Measurements from ENCODE around the gene GPER1. TPM values are rescaled to one million over a fixed set of nuclear protein-coding genes. Genes with fewer than 3 reads are reported as not detected.

GPER1 gene
- total and polyA plus RNA-seq, 2 experiments from 2014 or later: 0.89 TPM; not detected in 1

DNA sequence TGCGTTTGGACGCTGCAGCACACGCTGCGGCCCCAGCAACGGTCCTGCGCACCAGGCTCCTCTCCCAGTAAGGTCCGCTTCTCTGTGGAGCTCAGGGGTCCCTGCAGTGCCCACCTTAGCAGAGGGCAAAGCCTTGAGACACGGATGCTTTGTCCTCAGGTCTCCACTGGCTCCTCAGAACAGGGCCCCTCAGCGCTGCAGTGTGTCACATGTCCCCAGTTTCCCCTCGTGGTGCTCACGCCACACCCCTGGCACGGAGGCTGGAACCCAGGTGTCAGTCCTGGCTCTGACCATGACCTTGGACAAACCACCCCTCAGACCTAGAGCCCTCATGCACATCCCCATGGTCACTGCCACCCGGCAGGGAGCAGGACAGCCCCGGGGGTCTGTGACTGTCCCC lies 19.9 kb upstream of the GPER1 start (continued):
- TF ChIP-seq, protein P1, sequence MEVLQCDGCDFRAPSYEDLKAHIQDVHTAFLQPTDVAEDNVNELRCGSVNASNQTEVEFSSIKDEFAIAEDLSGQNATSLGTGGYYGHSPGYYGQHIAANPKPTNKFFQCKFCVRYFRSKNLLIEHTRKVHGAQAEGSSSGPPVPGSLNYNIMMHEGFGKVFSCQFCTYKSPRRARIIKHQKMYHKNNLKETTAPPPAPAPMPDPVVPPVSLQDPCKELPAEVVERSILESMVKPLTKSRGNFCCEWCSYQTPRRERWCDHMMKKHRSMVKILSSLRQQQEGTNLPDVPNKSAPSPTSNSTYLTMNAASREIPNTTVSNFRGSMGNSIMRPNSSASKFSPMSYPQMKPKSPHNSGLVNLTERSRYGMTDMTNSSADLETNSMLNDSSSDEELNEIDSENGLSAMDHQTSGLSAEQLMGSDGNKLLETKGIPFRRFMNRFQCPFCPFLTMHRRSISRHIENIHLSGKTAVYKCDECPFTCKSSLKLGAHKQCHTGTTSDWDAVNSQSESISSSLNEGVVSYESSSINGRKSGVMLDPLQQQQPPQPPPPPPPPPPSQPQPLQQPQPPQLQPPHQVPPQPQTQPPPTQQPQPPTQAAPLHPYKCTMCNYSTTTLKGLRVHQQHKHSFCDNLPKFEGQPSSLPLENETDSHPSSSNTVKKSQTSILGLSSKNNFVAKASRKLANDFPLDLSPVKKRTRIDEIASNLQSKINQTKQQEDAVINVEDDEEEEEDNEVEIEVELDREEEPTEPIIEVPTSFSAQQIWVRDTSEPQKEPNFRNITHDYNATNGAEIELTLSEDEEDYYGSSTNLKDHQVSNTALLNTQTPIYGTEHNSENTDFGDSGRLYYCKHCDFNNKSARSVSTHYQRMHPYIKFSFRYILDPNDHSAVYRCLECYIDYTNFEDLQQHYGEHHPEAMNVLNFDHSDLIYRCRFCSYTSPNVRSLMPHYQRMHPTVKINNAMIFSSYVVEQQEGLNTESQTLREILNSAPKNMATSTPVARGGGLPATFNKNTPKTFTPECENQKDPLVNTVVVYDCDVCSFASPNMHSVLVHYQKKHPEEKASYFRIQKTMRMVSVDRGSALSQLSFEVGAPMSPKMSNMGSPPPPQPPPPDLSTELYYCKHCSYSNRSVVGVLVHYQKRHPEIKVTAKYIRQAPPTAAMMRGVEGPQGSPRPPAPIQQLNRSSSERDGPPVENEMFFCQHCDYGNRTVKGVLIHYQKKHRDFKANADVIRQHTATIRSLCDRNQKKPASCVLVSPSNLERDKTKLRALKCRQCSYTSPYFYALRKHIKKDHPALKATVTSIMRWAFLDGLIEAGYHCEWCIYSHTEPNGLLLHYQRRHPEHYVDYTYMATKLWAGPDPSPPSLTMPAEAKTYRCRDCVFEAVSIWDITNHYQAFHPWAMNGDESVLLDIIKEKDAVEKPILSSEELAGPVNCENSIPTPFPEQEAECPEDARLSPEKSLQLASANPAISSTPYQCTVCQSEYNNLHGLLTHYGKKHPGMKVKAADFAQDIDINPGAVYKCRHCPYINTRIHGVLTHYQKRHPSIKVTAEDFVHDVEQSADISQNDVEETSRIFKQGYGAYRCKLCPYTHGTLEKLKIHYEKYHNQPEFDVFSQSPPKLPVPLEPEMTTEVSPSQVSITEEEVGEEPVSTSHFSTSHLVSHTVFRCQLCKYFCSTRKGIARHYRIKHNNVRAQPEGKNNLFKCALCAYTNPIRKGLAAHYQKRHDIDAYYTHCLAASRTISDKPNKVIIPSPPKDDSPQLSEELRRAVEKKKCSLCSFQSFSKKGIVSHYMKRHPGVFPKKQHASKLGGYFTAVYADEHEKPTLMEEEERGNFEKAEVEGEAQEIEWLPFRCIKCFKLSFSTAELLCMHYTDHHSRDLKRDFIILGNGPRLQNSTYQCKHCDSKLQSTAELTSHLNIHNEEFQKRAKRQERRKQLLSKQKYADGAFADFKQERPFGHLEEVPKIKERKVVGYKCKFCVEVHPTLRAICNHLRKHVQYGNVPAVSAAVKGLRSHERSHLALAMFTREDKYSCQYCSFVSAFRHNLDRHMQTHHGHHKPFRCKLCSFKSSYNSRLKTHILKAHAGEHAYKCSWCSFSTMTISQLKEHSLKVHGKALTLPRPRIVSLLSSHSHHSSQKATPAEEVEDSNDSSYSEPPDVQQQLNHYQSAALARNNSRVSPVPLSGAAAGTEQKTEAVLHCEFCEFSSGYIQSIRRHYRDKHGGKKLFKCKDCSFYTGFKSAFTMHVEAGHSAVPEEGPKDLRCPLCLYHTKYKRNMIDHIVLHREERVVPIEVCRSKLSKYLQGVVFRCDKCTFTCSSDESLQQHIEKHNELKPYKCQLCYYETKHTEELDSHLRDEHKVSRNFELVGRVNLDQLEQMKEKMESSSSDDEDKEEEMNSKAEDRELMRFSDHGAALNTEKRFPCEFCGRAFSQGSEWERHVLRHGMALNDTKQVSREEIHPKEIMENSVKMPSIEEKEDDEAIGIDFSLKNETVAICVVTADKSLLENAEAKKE (CRISPR knock-in tag; IDR thresholded peaks at IDR 0.05): no peak
- TF ChIP-seq NANOG (IDR thresholded peaks at IDR 0.05; ENCODE audit: borderline replicate concordance): no peak
- TF ChIP-seq, protein P2, sequence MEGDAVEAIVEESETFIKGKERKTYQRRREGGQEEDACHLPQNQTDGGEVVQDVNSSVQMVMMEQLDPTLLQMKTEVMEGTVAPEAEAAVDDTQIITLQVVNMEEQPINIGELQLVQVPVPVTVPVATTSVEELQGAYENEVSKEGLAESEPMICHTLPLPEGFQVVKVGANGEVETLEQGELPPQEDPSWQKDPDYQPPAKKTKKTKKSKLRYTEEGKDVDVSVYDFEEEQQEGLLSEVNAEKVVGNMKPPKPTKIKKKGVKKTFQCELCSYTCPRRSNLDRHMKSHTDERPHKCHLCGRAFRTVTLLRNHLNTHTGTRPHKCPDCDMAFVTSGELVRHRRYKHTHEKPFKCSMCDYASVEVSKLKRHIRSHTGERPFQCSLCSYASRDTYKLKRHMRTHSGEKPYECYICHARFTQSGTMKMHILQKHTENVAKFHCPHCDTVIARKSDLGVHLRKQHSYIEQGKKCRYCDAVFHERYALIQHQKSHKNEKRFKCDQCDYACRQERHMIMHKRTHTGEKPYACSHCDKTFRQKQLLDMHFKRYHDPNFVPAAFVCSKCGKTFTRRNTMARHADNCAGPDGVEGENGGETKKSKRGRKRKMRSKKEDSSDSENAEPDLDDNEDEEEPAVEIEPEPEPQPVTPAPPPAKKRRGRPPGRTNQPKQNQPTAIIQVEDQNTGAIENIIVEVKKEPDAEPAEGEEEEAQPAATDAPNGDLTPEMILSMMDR (conservative IDR thresholded peaks at IDR 0.05; ENCODE audit: low read depth in 2 of 2): no peak
- TF ChIP-seq EZH2phosphoT487 (IDR thresholded peaks at IDR 0.05; ENCODE audit: unreplicated experiment): no peak
- TF ChIP-seq, protein P3, sequence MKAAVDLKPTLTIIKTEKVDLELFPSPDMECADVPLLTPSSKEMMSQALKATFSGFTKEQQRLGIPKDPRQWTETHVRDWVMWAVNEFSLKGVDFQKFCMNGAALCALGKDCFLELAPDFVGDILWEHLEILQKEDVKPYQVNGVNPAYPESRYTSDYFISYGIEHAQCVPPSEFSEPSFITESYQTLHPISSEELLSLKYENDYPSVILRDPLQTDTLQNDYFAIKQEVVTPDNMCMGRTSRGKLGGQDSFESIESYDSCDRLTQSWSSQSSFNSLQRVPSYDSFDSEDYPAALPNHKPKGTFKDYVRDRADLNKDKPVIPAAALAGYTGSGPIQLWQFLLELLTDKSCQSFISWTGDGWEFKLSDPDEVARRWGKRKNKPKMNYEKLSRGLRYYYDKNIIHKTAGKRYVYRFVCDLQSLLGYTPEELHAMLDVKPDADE (IDR thresholded peaks at IDR 0.05): no peak

DNA sequence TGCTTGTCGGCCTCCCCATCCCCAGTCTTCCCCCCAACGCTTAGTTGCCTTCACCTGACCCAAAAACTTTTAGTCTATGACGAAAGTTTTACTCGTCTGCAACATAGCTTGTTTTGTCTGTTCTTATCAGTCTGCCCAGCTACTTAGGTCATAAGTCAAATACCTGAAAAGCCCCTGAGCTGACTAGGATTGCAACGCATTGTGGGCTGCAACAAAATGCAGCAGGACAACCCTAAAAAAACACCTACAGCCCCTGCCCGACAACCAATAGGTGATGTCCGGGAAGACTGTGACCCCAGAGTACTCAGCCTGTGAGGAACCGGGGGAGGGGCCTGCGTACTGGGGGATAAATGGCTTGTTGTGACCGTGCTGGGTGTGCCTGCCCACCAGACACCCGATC lies 19.3 kb upstream of the GPER1 start:
- no peaks in the 10 kb centered on the region for H3K27me3 ChIP-seq (ENCODE audit: insufficient read depth)
- Mint-ChIP-seq H3K27ac (no peak overlapping the region), H3K4me1 (peaks cover 4% of the 10 kb centered on the region; the same call in 1 of the 3 replicates), H3K4me3 (no peak overlapping the region), H3K36me3 (ENCODE audit: low read depth) (peaks cover 17% of the 10 kb centered on the region), H3K27me3 (ENCODE audit: insufficient read depth, low read depth, poor library complexity) (peaks cover 15% of the 10 kb centered on the region), H3K9me3 (peaks cover 20% of the 10 kb centered on the region)
- H3K4me3 ChIP-seq: no peak overlapping the region
- no peak overlapping the region for H3K4me2 ChIP-seq
- no peak overlapping the region for H2AFZ ChIP-seq
- no peaks in the 10 kb centered on the region for H3K36me3 ChIP-seq (ENCODE audit: insufficient read depth)
- H3K27ac ChIP-seq (ENCODE audit: low read depth): no peak overlapping the region
- DNase-seq (ENCODE audit: low spot score): no peak
- H3K4me1 ChIP-seq (ENCODE audit: insufficient read depth): no peaks in the 10 kb centered on the region; the same call in 1 of the 2 replicates
- H3F3A ChIP-seq (replicated peaks; ENCODE audit: low read depth): peaks cover 8% of the 10 kb centered on the region
- ATAC-seq: no peak
- peaks cover 8% of the 10 kb centered on the region; the same call in 1 of the 2 replicates for H3K79me2 ChIP-seq (replicated peaks; ENCODE audit: insufficient read depth)
- H3K9me2 ChIP-seq (ENCODE audit: insufficient read depth): no peaks in the 10 kb centered on the region
- H4K20me1 ChIP-seq (replicated peaks; ENCODE audit: insufficient read depth): no peaks in the 10 kb centered on the region
- TF ChIP-seq STAT1 (IDR thresholded peaks at IDR 0.05; ENCODE audit: unreplicated experiment) (no peak), EZH2phosphoT487 (IDR thresholded peaks at IDR 0.05; ENCODE audit: unreplicated experiment) (no peak)
- TF ChIP-seq, protein P1 (CRISPR knock-in tag; IDR thresholded peaks at IDR 0.05): no peak
